GM19397 (cell line): ENCODE measurements around the gene SNX2.
"Not testable (repeated sequence)": the region's sequence is repeated elsewhere in the genome, so short reads cannot be mapped to it uniquely, and the experiment has no call there.

Experiments used
- ATAC-seq: cut with Tn5 transposase; IDR thresholded peaks from one replicate; pipeline ENCODE4 v1.9.1; 2021; ENCODE audit warnings: mild to moderate bottlenecking, moderate library complexity; ENCODE audit not compliant: unreplicated experiment

SNX2 gene, protein sequence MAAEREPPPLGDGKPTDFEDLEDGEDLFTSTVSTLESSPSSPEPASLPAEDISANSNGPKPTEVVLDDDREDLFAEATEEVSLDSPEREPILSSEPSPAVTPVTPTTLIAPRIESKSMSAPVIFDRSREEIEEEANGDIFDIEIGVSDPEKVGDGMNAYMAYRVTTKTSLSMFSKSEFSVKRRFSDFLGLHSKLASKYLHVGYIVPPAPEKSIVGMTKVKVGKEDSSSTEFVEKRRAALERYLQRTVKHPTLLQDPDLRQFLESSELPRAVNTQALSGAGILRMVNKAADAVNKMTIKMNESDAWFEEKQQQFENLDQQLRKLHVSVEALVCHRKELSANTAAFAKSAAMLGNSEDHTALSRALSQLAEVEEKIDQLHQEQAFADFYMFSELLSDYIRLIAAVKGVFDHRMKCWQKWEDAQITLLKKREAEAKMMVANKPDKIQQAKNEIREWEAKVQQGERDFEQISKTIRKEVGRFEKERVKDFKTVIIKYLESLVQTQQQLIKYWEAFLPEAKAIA

DNA sequence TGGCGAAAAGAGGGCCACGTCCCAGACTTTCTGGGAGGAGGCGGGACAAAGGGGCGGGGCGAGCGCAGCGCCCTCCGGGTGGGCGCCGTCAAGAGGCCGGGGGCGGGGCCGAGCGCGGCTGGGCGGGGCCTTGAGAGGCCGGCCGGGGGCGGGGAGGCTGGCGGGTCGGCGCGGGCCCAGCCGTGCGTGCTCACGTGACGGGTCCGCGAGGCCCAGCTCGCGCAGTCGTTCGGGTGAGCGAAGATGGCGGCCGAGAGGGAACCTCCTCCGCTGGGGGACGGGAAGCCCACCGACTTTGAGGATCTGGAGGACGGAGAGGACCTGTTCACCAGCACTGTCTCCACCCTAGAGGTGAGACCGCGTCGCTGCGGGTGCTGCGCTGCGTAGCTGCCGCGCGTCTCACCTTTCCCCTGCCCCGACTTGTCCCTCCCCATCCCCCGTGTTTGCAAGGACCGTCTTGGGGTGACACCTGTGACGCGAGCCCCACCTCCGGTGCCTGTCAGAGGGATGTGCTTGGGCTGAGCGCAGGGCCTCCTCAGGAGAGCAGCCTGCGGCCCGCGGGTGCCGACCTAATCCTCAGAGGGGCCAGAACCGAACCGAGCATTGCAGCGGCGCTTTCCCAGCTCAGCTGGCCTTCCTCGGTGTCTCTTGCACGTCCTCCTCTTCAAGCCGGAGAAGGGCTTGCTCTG lies at the start of gene SNX2:
Gene SNX2 (plus strand): TSS at position 220 of the 689 bp plus-strand sequence. CDS start 24 bp downstream, at position 244.
- peak; percentile 93 for ATAC-seq

GRCh38 chr5:122727112-122727541 lies 47.8 kb upstream of the SNX2 start:
- ATAC-seq = no peak

GRCh38 chr5:122730037-122730436 lies 44.8 kb upstream of the SNX2 start:
- ATAC-seq = no peak

DNA sequence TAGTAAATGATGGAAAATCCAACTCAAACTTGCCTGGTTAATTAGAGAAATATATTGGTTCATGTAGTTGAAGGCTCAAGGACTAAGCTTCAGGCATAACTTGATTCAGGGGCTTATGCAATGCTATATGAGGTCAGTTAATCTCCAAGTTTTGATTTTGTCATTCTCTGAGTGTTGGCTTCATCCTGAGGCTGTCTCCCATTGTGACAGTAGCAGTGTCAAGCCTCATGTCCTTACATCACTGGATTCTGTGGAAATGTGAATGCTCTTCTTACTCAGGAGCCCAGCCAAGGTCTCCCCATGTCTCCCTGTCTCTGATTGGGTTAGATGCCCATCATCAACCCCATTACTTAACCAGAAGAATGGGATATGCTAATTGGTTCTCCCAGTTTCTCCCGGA lies 44.4 kb upstream of the SNX2 start:
- ATAC-seq = no peak

DNA sequence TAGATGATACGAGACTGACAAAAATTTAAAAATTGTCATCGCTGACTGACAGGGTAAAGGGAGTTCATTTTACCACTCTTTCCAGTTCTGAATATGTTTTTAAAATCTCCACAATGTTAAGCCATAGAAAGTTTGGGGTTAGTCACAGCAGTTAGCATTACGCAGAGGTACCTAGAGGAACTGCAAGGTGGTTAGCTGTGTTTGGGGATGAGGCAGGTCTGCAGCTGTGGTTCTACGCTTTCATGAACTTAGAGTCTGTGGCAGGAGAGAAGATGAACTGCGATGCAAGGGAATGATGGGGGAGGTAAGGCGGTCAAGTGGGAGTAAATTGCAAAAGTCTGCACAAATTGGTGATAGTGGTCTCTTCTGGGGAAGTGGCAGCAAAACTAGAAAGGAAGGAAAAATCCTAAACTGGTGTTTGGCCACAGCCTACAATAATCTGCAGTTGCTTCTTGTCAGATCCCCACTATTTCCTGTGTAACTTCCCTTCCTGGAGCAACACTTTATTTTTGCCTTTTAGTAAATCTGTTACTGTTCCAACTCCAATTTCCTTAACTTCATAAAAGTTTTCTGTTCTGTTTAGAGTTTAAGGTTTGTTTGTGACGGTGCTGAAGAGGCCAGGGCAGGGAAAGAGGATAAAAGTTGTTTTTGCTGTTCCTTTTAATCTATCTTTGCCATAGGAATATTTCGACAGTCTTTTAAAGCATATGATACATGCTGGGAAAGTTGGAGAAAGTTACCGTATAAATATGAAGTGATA lies 38.6 kb upstream of the SNX2 start:
- peak; percentile 85 for ATAC-seq

- ATAC-seq = no peak
Measured at GRCh38 chr5:122738088-122738487, 36.8 kb upstream of the SNX2 start.

DNA sequence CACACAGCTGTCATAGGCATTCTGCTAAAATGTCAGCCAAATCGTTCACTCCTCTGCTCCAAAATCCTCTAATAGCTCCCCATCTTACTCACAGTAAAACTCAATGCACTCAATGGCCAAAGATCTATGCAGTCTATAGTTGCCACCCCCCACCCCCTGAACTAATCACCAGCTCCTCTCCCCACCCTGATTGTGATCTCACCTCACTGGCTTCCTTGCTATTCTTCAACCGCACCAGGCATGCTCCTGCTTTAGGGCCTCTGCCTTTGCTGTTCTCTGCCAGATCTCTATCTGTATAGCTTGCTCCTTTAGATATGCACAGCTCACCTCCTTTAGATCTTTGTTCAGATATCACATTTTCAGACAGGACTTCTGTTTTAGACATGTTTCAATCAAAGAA lies 33.2 kb upstream of the SNX2 start:
- no peak for ATAC-seq

GRCh38 chr5:122743261-122743660 lies 31.6 kb upstream of the SNX2 start:
- no peak for ATAC-seq

DNA sequence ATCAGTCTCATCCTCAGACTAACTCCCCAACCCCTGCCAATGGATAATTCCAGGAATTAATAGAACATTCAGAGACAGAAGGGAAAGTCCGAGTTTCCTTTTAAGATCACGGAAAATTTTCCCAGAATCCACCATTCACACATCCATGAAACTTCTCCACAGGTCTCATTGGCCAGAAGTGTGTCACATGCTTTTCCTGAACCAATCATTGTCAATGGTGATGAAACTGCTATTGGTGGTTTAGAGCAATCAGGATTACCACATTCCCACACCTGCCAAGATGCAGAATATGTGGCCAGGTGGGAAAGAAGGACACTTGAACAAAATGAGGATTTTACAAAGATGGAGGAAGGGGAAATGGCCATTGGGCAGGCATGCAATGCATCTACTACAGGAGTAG lies 29.3 kb upstream of the SNX2 start:
- ATAC-seq = no peak

DNA sequence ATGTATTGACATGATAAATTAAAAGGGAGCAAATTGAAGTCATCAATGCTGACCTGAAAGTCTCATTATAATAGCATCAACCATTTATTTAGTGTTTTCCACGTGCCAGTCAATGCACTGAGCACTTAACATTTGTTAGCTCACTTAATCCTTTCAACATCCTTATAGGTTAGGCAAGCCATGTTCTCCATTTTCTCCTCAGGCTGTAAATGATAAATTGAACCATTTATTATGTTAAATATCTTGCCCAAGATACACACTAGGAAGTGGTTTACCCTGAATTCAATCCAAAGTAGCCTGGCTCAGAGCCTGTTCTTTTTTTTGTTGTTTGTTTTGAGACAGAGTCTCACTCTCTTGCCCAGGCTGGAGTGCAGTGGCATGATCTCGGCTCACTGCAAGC lies 25.0 kb upstream of the SNX2 start:
- no peak for ATAC-seq

GRCh38 chr5:122751293-122751782 lies 23.5 kb upstream of the SNX2 start:
- no peak for ATAC-seq

GRCh38 chr5:122753500-122753899 lies 21.4 kb upstream of the SNX2 start:
- ATAC-seq = no peak

DNA sequence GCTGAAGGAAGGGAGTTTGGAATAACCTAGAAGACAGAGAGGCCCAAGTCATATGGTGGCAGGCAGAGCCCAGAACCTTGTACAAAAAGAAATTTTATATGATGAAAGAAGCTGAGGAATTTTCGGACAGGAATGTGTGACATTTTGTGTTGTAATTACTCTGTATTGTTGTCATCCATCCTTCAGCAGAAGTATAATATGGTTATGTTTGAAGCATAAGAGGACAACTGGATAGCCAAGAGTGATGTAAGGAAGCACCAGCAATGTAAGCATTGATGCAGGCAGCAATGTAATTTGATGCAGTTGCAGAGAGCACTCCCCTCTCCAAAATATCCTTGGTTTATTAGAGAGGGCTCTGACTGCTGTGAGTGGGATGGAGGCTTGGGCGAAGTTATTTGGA lies 19.1 kb upstream of the SNX2 start:
- ATAC-seq = no peak

DNA sequence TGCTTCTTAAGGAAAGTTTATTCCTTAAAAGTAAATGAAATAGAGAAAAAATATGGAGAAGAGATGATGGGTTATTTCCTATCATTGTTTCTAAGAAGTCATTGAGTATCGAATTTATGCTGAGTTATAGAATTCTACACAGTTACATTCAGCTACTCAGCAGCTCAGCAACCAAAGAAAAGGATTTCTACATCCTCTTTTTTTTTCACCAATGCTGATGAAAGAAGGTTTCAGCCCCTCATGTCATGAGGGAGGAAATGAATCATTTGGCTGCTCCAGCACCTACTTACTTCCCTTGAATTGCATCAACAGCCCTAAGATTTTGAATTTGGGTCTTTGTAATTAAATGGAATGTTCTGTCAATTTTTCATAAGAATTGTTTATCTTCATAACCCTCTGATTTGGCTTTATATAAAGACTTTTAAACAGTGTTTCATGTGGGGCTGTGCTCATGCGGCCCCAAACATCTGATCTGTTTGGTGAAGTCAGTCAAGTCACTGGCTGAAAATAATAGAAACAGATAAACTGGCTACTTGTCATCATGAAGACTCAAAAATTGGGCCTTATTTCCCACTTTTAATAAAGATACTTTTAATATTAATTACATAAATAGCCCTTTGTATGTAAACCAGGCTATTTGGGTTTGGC lies 18.5 kb upstream of the SNX2 start:
- ATAC-seq = peak; percentile 61

GRCh38 chr5:122757285-122757684 lies 17.6 kb upstream of the SNX2 start:
- peak; percentile 52 for ATAC-seq

DNA sequence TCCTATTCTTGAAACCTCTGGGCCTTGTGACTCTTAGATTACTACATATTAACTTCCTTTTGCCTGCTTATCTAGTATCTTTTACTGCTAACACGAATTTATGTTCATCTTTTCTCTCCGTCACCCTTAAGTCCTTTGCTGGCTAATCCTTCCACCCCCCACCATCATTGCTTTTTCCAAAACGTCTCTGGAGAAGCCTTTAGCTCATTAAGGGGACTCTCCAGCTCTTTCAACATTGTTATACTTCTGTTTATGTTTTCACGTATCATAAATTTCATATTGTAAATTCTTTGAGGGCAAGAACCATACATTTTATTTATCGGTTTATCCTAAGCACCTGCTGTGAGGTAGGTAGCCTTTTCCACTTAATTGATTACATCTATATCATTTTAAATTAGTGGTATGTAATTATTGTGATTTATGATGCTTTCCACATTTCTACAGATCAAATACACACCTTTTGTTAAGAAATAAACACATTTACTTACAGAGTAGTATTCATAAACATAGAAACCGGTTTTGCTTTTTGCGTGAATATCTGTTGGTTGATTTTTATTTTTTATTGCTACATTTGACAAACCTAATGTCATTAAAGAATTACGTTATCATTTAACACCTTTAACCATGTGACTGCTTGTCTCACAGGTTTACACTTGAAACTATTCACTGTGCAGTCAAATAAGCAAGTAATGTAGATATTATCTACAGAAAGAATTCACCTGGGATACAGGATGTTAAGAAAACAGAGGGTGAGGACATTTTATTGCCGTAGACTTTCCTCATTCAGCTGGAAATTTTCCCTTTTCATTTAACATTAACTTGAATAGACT lies 15.4 kb upstream of the SNX2 start:
- ATAC-seq = no peak

- no peak for ATAC-seq
Measured at GRCh38 chr5:122760236-122760635, 14.6 kb upstream of the SNX2 start.

GRCh38 chr5:122761115-122761514 lies 13.8 kb upstream of the SNX2 start:
- ATAC-seq = no peak

DNA sequence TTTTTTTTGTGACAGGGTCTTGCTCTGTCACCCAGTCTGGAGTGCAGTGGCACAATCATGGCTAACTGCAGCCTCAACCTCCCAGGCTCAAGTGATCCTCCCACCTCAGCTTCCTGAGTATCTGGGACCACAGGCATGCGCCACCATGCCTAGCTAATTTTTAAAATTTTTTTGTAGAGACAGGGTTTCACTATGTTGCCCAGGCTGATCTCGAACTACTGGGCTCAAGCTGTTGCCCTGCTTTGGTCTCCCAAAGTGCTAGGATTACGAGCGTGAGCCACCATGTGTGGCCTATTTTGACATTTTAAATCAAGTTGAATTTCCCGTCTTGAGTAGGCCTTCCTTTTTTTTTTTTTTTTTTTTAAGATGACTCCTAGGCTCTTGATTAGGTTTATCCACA lies 13.0 kb upstream of the SNX2 start:
- not testable (repeated sequence) for ATAC-seq

DNA sequence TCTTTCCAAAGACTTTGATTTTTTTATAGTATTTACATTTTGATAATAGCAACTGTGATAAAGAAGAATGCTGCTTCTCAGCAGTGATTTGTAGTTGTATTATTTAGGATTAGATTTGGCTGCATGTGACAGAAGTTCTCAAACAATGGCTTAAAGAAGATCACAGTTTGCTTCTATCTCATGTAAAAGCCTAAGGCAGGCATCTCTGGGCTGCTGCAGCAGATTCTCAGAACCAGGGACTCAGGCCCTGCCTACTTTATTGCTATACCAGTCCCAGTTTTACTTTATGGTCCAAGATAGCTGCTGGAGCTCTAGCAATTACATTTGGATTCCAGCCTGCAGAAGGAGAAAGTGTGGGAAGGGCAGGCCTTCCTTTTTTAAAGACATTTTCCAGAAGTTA lies 8.8 kb upstream of the SNX2 start:
- no peak for ATAC-seq
